Tibial nerve (tissue), 4 donors: ENCODE measurements around the gene COMT.

Experiments used
- CTCF ChIP-seq, 5 experiments: fragments of 200-600 bp in 3 of 5; fragments of 450-650 bp in 2 of 5; sonication (generic) in 3 of 5; IDR thresholded peaks; one replicate each; pipeline ENCODE4 v1.5.1; 2016 to 2019; ENCODE audit warnings: antibody characterized with exemption in 5 of 5, mild to moderate bottlenecking in 3 of 5, moderate library complexity in 2 of 5
- EP300 ChIP-seq, 2 donors: sonication (generic); formaldehyde crosslinking; IDR thresholded peaks; one replicate each; pipeline ENCODE4 v1.6.1; 2017; ENCODE audit warnings: antibody characterized with exemption in 2 of 2, mild to moderate bottlenecking in 1 of 2
- POLR2A ChIP-seq, 2 donors: fragments of 450-650 bp; IDR thresholded peaks; one replicate each; pipeline ENCODE4 v1.6.1; 2017; ENCODE audit warnings: antibody characterized with exemption in 2 of 2, mild to moderate bottlenecking in 2 of 2, moderate library complexity in 2 of 2

- TF ChIP-seq CTCF (IDR thresholded peaks at IDR 0.05) = no peak
- TF ChIP-seq POLR2A (IDR thresholded peaks at IDR 0.05) = no peak
- no peak for TF ChIP-seq EP300 (IDR thresholded peaks at IDR 0.05)
These were observed 37.2 kb downstream of the COMT start for GRCh38 chr22:19978748-19979147.
